Measurements from ENCODE around the gene SPTA1.

- TF ChIP-seq POLR2A (IDR thresholded peaks at IDR 0.05; ENCODE audit: low read depth, low read length) (no peak), POLR2AphosphoS5 (IDR thresholded peaks at IDR 0.05; ENCODE audit: low read depth, low read length) (no peak)
Observed at GRCh38 chr1:158675563-158676323, 10.8 kb downstream of the SPTA1 start.

Data from GM12892 (cell line).